LNCaP clone FGC (cell line): Measurements from ENCODE around the gene SPEN.
"Not testable (repeated sequence)": the region's sequence is repeated elsewhere in the genome, so short reads cannot be mapped to it uniquely, and the experiment has no call there.

ENCODE experiments used
- DNase-seq: peaks from one replicate; pipeline ENCODE4 v3.0.0-alpha.2; 2011; ENCODE audit warnings: low read depth
- H3K4me3 ChIP-seq: 2 replicates; pipeline ENCODE4 v1.5.1; 2011; ENCODE audit warnings: mild to moderate bottlenecking, low read depth, low read length, control low read depth
- TF ChIP-seq, protein P1 (sequence below): IDR thresholded peaks from 2 replicates; pipeline ENCODE4 v1.5.1; 2012; ENCODE audit warnings: mild to moderate bottlenecking; ENCODE audit not compliant: control insufficient read depth, insufficient read depth; ENCODE audit errors: extremely low read depth

SPEN gene

DNA sequence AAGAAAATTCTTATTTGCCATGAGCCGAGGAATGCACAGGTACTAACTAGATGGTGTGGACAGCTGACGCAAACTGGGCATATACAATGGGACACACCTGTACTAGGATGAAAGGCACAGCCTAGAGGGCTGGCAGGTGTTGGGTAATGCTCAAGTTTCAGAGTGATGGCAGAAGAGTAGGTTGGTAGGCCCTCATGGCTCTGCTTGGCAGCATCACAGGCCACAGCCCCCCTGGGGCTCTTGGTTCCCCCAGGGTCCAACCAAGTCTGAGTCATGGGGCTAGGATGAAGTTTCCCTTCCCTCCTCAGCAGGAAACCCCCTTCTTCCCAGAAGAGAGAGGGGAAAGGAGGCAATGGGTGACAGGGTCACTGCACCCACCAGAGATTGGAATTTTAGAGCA is 35.2 kb downstream of the SPEN start:
- H3K4me3 ChIP-seq, result no peak overlapping the region
- TF ChIP-seq, protein P1, sequence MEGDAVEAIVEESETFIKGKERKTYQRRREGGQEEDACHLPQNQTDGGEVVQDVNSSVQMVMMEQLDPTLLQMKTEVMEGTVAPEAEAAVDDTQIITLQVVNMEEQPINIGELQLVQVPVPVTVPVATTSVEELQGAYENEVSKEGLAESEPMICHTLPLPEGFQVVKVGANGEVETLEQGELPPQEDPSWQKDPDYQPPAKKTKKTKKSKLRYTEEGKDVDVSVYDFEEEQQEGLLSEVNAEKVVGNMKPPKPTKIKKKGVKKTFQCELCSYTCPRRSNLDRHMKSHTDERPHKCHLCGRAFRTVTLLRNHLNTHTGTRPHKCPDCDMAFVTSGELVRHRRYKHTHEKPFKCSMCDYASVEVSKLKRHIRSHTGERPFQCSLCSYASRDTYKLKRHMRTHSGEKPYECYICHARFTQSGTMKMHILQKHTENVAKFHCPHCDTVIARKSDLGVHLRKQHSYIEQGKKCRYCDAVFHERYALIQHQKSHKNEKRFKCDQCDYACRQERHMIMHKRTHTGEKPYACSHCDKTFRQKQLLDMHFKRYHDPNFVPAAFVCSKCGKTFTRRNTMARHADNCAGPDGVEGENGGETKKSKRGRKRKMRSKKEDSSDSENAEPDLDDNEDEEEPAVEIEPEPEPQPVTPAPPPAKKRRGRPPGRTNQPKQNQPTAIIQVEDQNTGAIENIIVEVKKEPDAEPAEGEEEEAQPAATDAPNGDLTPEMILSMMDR, result no peak
- DNase-seq, result no peak

GRCh38 chr1:15883326-15883725 is 35.8 kb downstream of the SPEN start:
- no peak for DNase-seq
- H3K4me3 ChIP-seq, result no peak overlapping the region
- TF ChIP-seq, protein P1, result no peak

GRCh38 chr1:15884477-15884876 is 37.0 kb downstream of the SPEN start:
- DNase-seq, result no peak
- TF ChIP-seq, protein P1, result no peak

GRCh38 chr1:15885269-15885668 is 37.8 kb downstream of the SPEN start:
- TF ChIP-seq, protein P1, result no peak
- H3K4me3 ChIP-seq, result no peak overlapping the region
- DNase-seq, result no peak

More at GRCh38 chr1:15884477-15884876, 37.0 kb downstream of the SPEN start:
- no peak overlapping the region for H3K4me3 ChIP-seq

DNA sequence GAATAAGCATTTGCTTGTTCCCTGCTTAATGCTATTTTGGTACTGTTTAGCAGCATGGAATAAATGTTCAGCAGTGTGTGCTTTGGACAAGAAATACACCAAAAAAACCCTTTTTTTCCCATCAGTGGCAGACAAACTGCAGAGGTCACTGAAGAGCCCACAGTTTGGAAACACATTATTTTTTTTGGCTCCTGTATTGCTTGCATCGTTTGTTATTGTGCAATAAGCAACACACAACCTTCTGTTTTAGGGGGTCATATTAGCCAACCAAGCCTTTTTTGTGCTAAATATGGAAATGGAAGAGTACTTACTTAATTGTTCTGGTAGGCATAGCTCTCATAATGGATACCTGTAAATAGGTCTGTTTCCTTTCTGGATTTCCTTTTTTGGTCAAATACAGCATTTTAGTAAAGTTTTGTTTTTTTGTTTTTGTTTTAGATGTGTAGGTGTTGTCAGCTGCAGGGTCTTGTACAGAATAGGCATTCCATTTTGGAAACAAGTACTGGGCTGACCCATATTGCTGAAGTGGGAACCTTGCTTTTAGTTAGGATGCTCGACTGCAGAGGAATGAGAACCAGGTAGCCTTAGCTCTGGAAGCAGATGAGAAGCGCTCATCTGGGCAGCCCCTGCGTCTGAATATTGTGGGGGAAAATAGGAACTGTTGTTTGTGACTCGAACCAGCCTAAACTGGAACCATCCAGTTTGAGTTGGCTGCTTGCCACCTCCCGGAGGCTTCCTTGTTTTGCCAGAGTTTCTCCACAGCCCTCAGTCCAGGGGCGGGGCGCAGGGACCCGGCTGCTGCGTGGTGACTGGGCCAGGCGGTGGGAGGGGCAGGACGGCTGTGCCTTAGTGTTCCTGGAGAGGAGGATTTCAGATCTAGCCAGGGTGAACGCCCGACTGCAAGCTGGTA is 38.4 kb downstream of the SPEN start:
- H3K4me3 ChIP-seq, result peak overlapping the region; percentile 33
- peak; percentile 56 for DNase-seq
- TF ChIP-seq, protein P1, result 0 out of 2 replicates have a peak, but pooled peaks have one; percentile 2

- TF ChIP-seq, protein P1, result no peak
- peak overlapping the region; percentile 33 for H3K4me3 ChIP-seq
- DNase-seq, result no peak
Measured at GRCh38 chr1:15886611-15887167, 39.2 kb downstream of the SPEN start.

DNA sequence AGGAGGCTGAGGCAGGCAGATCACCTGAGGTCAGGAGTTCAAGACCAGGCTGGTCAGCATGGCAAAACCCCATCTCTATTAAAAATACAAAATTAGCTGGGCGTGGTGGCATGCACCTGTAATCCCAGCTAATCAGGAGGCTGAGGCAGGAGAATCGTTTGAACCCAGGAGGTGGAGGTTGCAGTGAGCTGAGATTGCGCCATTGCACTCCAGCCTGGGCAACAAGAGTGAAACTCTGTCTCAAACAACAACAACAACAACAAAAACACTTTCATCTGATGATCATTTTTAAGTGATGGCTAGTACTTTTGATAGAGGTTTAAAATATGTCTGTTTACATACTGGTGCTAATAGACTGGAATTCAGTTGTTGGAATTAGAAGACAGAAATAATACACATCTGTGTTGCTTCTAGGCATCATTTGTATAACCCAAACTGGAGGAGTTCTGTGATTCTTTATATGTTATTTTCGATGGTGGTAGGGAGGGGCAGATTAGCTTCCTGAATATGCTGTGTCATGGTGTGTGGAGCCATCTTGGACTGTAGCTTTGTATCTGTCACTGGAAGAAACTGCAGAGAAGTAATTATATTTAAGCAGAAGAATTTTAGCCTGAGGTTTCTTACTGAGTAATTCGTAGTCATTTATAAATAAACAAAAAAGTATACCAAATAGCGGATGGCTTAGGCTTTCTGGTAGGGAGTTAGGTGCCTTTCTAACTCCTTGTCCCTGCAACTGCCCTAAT is 45.5 kb downstream of the SPEN start:
- H3K4me3 ChIP-seq, DNase-seq: not testable (repeated sequence)
